Neural progenitor cell (in vitro differentiated cells): Measurements from ENCODE around the gene MGAM2. TPM values are rescaled to one million over a fixed set of nuclear protein-coding genes. Genes with fewer than 3 reads are reported as not detected.
"Not testable (repeated sequence)": the region's sequence is repeated elsewhere in the genome, so short reads cannot be mapped to it uniquely, and the experiment has no call there.

Source experiments
- DNase-seq: peaks from one replicate; pipeline ENCODE4 v3.0.0-alpha.2; 2016; ENCODE audit warnings: low spot score
- H2AFZ ChIP-seq: fragments of 200-600 bp; sonication (generic); replicated peaks from 2 replicates; pipeline ENCODE4 v1.6.1; 2016; ENCODE audit warnings: antibody characterized with exemption
- H3F3A ChIP-seq: fragments of 200-600 bp; sonication (generic); 2 replicates; pipeline ENCODE4 v1.6.1; 2016; ENCODE audit warnings: antibody characterized with exemption, low read depth
- H3K27ac ChIP-seq: fragments of 200-600 bp; sonication (generic); 2 replicates; pipeline ENCODE4 v1.5.1; 2016; ENCODE audit warnings: mild to moderate bottlenecking
- H3K27me3 ChIP-seq: fragments of 200-600 bp; sonication (generic); 2 replicates; pipeline ENCODE4 v1.6.1; 2016; ENCODE audit warnings: mild to moderate bottlenecking, moderate library complexity
- H3K36me3 ChIP-seq: fragments of 200-600 bp; sonication (generic); 2 replicates; pipeline ENCODE4 v1.5.1; 2016
- H3K4me1 ChIP-seq: fragments of 200-600 bp; sonication (generic); 2 replicates; pipeline ENCODE4 v1.6.1; 2016; ENCODE audit warnings: mixed run types
- H3K4me2 ChIP-seq: fragments of 200-600 bp; sonication (generic); 2 replicates; pipeline ENCODE4 v1.6.1; 2016
- H3K4me3 ChIP-seq: fragments of 200-600 bp; sonication (generic); 2 replicates; pipeline ENCODE4 v1.5.1; 2016
- H3K79me2 ChIP-seq: fragments of 200-600 bp; sonication (generic); 2 replicates; pipeline ENCODE4 v1.6.1; 2016; ENCODE audit warnings: low read depth
- H3K9ac ChIP-seq: fragments of 200-600 bp; sonication (generic); 2 replicates; pipeline ENCODE4 v1.6.1; 2016
- H3K9me3 ChIP-seq: fragments of 200-600 bp; sonication (generic); 2 replicates; pipeline ENCODE4 v1.5.1; 2016; ENCODE audit warnings: low read depth
- H4K20me1 ChIP-seq: fragments of 200-600 bp; sonication (generic); 2 replicates; pipeline ENCODE4 v1.6.1; 2016; ENCODE audit warnings: low read depth
- H3K27ac Mint-ChIP-seq: 3 replicates; pipeline ENCODE4 v1.8.0; 2021; ENCODE audit warnings: mixed read lengths
- H3K27me3 Mint-ChIP-seq: 2 replicates; pipeline ENCODE4 v1.8.0; 2022; ENCODE audit warnings: low read depth, mild to moderate bottlenecking, inconsistent platforms, moderate library complexity, mixed read lengths; ENCODE audit not compliant: insufficient read depth
- H3K36me3 Mint-ChIP-seq: 3 replicates; pipeline ENCODE4 v1.8.0; 2021; ENCODE audit warnings: mixed read lengths
- H3K4me1 Mint-ChIP-seq: 3 replicates; pipeline ENCODE4 v1.8.0; 2021; ENCODE audit warnings: mixed read lengths
- H3K4me3 Mint-ChIP-seq: 3 replicates; pipeline ENCODE4 v1.8.0; 2021; ENCODE audit warnings: mild to moderate bottlenecking, moderate library complexity, mixed read lengths
- H3K9me3 Mint-ChIP-seq: 3 replicates; pipeline ENCODE4 v1.8.0; 2020; ENCODE audit warnings: mixed read lengths
- EZH2 ChIP-seq: fragments of 200-600 bp; sonication (generic); IDR thresholded peaks from 2 replicates; pipeline ENCODE4 v1.6.1; 2017; ENCODE audit warnings: antibody characterized with exemption, mild to moderate bottlenecking, moderate library complexity
- EZH2phosphoT487 ChIP-seq: fragments of 200-600 bp; sonication (generic); IDR thresholded peaks from 2 replicates; pipeline ENCODE4 v1.6.1; 2017; ENCODE audit warnings: antibody characterized with exemption
- total RNA-seq: library from RNA; depleted of rRNA; stranded (reverse); fragments of >200 nt; gene quantifications from 2 replicates; pipeline ENCODE4 v1.2.3, GENCODE V29; 2015; ENCODE audit warnings: low replicate concordance
- TF ChIP-seq, protein P1 (sequence below): fragments of 200-600 bp; sonication (generic); IDR thresholded peaks from 2 replicates; pipeline ENCODE4 v1.5.1; 2017; ENCODE audit warnings: antibody characterized with exemption, mild to moderate bottlenecking

MGAM2 gene
- total RNA-seq, 1 donor from 2014 or later = 0.04 TPM

- H3K9ac ChIP-seq = no peak overlapping the region
- no peaks in the 10 kb centered on the region for H3K36me3 ChIP-seq
- no peak overlapping the region for H2AFZ ChIP-seq
- no peaks in the 10 kb centered on the region for H3K4me1 Mint-ChIP-seq
- H3K9me3 ChIP-seq = no peaks in the 10 kb centered on the region
- no peak overlapping the region for H3K27ac ChIP-seq
- no peak overlapping the region for H3K4me2 ChIP-seq
- no peaks in the 10 kb centered on the region for H3K79me2 ChIP-seq
- no peaks in the 10 kb centered on the region for H3K4me1 ChIP-seq
- no peaks in the 10 kb centered on the region for H3K27me3 Mint-ChIP-seq
- no peak overlapping the region for H3K4me3 ChIP-seq
- no peak overlapping the region for H3K27ac Mint-ChIP-seq
- no peak for DNase-seq
- H3K27me3 ChIP-seq = no peaks in the 10 kb centered on the region
- H3K9me3 Mint-ChIP-seq = no peaks in the 10 kb centered on the region
- TF ChIP-seq, protein P1, sequence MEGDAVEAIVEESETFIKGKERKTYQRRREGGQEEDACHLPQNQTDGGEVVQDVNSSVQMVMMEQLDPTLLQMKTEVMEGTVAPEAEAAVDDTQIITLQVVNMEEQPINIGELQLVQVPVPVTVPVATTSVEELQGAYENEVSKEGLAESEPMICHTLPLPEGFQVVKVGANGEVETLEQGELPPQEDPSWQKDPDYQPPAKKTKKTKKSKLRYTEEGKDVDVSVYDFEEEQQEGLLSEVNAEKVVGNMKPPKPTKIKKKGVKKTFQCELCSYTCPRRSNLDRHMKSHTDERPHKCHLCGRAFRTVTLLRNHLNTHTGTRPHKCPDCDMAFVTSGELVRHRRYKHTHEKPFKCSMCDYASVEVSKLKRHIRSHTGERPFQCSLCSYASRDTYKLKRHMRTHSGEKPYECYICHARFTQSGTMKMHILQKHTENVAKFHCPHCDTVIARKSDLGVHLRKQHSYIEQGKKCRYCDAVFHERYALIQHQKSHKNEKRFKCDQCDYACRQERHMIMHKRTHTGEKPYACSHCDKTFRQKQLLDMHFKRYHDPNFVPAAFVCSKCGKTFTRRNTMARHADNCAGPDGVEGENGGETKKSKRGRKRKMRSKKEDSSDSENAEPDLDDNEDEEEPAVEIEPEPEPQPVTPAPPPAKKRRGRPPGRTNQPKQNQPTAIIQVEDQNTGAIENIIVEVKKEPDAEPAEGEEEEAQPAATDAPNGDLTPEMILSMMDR = no peak
- TF ChIP-seq EZH2 (no peak), EZH2phosphoT487 (no peak)
- no peaks in the 10 kb centered on the region for H3K36me3 Mint-ChIP-seq
- H3K4me3 Mint-ChIP-seq = no peak overlapping the region
- no peaks in the 10 kb centered on the region for H3F3A ChIP-seq
- H4K20me1 ChIP-seq = no peaks in the 10 kb centered on the region
Observed at GRCh38 chr7:142097571-142097970, 13.9 kb upstream of the MGAM2 start.

GRCh38 chr7:142098004-142098403 is 13.5 kb upstream of the MGAM2 start:
- Mint-ChIP-seq H3K4me3 (no peak overlapping the region), H3K9me3 (no peaks in the 10 kb centered on the region), H3K36me3 (no peaks in the 10 kb centered on the region), H3K27me3 (no peaks in the 10 kb centered on the region), H3K27ac (no peak overlapping the region), H3K4me1 (no peaks in the 10 kb centered on the region)
- H3K27ac ChIP-seq = no peak overlapping the region
- H3K9me3 ChIP-seq = no peaks in the 10 kb centered on the region
- no peaks in the 10 kb centered on the region for H3K4me1 ChIP-seq
- H3K9ac ChIP-seq = no peak overlapping the region
- no peaks in the 10 kb centered on the region for H3K79me2 ChIP-seq
- H2AFZ ChIP-seq = no peak overlapping the region
- no peaks in the 10 kb centered on the region for H3K27me3 ChIP-seq
- H4K20me1 ChIP-seq = no peaks in the 10 kb centered on the region
- DNase-seq = no peak
- H3F3A ChIP-seq = no peaks in the 10 kb centered on the region
- H3K36me3 ChIP-seq = no peaks in the 10 kb centered on the region
- TF ChIP-seq, protein P1 = no peak
- TF ChIP-seq EZH2phosphoT487 (no peak), EZH2 (no peak)
- H3K4me3 ChIP-seq = no peak overlapping the region
- H3K4me2 ChIP-seq = no peak overlapping the region

GRCh38 chr7:142099347-142099746 is 12.2 kb upstream of the MGAM2 start:
- H3K9me3 ChIP-seq, H3K9me3 Mint-ChIP-seq, H3F3A ChIP-seq, H3K27me3 Mint-ChIP-seq, H3K79me2 ChIP-seq, H3K4me3 ChIP-seq, H3K36me3 ChIP-seq, H3K4me1 ChIP-seq, H3K9ac ChIP-seq, H3K4me2 ChIP-seq, H2AFZ ChIP-seq, H3K4me3 Mint-ChIP-seq, H3K27ac ChIP-seq, H3K4me1 Mint-ChIP-seq, DNase-seq, H3K27ac Mint-ChIP-seq, H3K27me3 ChIP-seq, H4K20me1 ChIP-seq, H3K36me3 Mint-ChIP-seq: not testable (repeated sequence)

GRCh38 chr7:142100634-142101033 is 10.9 kb upstream of the MGAM2 start:
- Histone ChIP-seq H3K27me3 (no peaks in the 10 kb centered on the region), H3K27ac (no peak overlapping the region), H3K79me2 (no peaks in the 10 kb centered on the region), H3K36me3 (no peaks in the 10 kb centered on the region), H2AFZ (no peak overlapping the region), H4K20me1 (no peaks in the 10 kb centered on the region), H3K9ac (no peak overlapping the region), H3K9me3 (no peaks in the 10 kb centered on the region), H3K4me2 (no peak overlapping the region), H3K4me3 (no peak overlapping the region), H3F3A (no peaks in the 10 kb centered on the region), H3K4me1 (no peaks in the 10 kb centered on the region)
- DNase-seq = no peak
- H3K4me3 Mint-ChIP-seq = no peak overlapping the region
- H3K27ac Mint-ChIP-seq = no peak overlapping the region
- no peaks in the 10 kb centered on the region for H3K9me3 Mint-ChIP-seq
- H3K27me3 Mint-ChIP-seq = peaks cover 5% of the 10 kb centered on the region
- no peaks in the 10 kb centered on the region for H3K36me3 Mint-ChIP-seq
- no peaks in the 10 kb centered on the region for H3K4me1 Mint-ChIP-seq
- TF ChIP-seq, protein P1 = no peak
- TF ChIP-seq EZH2phosphoT487 = no peak
- no peak for TF ChIP-seq EZH2

DNA sequence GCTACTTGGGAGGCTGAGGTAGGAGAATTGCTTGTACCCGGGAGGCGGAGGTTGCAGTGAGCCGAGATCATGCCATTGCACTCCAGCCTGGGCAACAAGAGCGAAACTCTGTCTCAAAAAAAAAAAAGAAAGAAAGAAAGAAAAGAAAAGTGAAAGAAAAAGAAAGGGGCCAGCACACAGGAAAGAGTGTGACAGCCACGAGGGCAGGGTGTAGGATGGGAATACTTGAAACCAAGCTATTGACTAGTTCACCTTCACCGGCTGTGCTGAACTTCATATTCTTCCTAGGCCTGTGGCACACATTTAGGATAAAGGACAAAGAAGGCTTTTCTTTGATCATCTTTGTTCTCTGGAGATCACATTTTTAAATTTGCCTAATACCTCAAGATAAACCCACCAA is 9.7 kb upstream of the MGAM2 start:
- not testable (repeated sequence) for H3K9me3 Mint-ChIP-seq, H3K4me1 Mint-ChIP-seq, H3K27ac Mint-ChIP-seq, H3K27me3 Mint-ChIP-seq, H3K9ac ChIP-seq, H3K4me2 ChIP-seq, H3K36me3 ChIP-seq, H3K4me1 ChIP-seq, H3K79me2 ChIP-seq, H3K36me3 Mint-ChIP-seq, H3K4me3 Mint-ChIP-seq, H3K9me3 ChIP-seq, DNase-seq, H2AFZ ChIP-seq, H3F3A ChIP-seq, H3K4me3 ChIP-seq, H4K20me1 ChIP-seq, H3K27me3 ChIP-seq, H3K27ac ChIP-seq
